ENCODE data around the gene POC1A.

The POC1A gene

DNA sequence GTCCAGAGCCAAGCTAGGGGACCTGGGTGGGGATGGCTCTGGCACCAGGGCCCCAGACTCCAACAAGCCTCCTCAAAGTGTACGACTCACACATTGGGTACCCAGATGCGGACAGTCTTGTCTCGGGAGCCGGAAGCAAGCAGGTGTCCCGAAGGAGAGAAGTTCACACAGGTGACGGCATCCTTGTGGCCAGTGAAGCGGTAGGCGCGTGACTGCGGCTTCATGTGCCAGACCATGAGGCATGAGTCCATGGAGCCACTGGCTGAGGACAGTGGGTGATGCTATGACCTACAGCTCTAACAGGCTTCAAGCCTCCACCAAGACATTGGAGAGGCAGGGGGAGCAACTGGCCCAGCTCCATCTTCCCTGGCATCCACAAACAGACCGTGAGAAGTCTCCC, 4.5 kb downstream of the POC1A start:
- Histone ChIP-seq H3K27me3 (ENCODE audit: control insufficient read depth in 1 of 2, insufficient read depth in 1 of 2, low read length in 2 of 2) (no peaks in the 10 kb centered on the region), H2AK5ac (ENCODE audit: low read length, severe bottlenecking) (no peak overlapping the region), H3K4me3 (ENCODE audit: insufficient read depth in 1 of 2, low read depth in 1 of 2, low read length in 2 of 2) (no peak overlapping the region), H3K4me1 (ENCODE audit: control insufficient read depth, insufficient read depth, low read depth, low read length) (peaks cover 9% of the 10 kb centered on the region), H3K9me3 (ENCODE audit: control insufficient read depth, low read length) (no peaks in the 10 kb centered on the region), H3K79me1 (replicated peaks; ENCODE audit: low read length, poor library complexity, severe bottlenecking) (peaks cover 21% of the 10 kb centered on the region), H3K27ac (ENCODE audit: low read length, poor library complexity, severe bottlenecking) (no peak overlapping the region), H4K8ac (ENCODE audit: low read length) (no peak overlapping the region), H2AFZ (ENCODE audit: low read depth, low read length) (no peak overlapping the region), H2BK5ac (ENCODE audit: low read depth, low read length, poor library complexity, severe bottlenecking) (no peak overlapping the region), H2BK120ac (ENCODE audit: low read depth, low read length) (no peak overlapping the region), H3K4me2 (ENCODE audit: low read length, poor library complexity, severe bottlenecking) (no peak overlapping the region), H3K14ac (ENCODE audit: low read length in 2 of 2) (no peak overlapping the region), H4K91ac (ENCODE audit: low read length) (no peak overlapping the region), H3K4ac (ENCODE audit: low read depth in 1 of 2, low read length in 2 of 2) (no peak overlapping the region), H2BK12ac (ENCODE audit: low read length in 2 of 2) (no peak overlapping the region), H3K36me3 (ENCODE audit: control insufficient read depth in 1 of 2, insufficient read depth in 2 of 2, low read depth in 1 of 2, low read length in 2 of 2) (peaks cover 34 to 38% of the 10 kb centered on the region in 2 experiments), H3K9ac (ENCODE audit: low read length) (no peak overlapping the region), H3K23ac (ENCODE audit: low read length in 2 of 2) (no peak overlapping the region), H2BK15ac (ENCODE audit: low read depth, poor library complexity, severe bottlenecking) (no peak overlapping the region), H3K18ac (ENCODE audit: low read depth in 1 of 2, low read length in 2 of 2) (no peak overlapping the region)
- 97% methylated on average over 11 of the region's 11 CpGs for WGBS
- no peak for DNase-seq

GRCh38 chr3:52149021-52149420, 5.2 kb downstream of the POC1A start:
- H3K9me3 ChIP-seq (ENCODE audit: control insufficient read depth, low read length) = no peaks in the 10 kb centered on the region
- H4K91ac ChIP-seq (ENCODE audit: low read length) = no peak overlapping the region
- no peak overlapping the region for H4K8ac ChIP-seq (ENCODE audit: low read length)
- no peaks in the 10 kb centered on the region for H3K27me3 ChIP-seq (ENCODE audit: control insufficient read depth in 1 of 2, insufficient read depth in 1 of 2, low read length in 2 of 2)
- H3K4me2 ChIP-seq (ENCODE audit: low read length, poor library complexity, severe bottlenecking) = no peak overlapping the region
- H2AK5ac ChIP-seq (ENCODE audit: low read length, severe bottlenecking) = no peak overlapping the region
- H3K14ac ChIP-seq (ENCODE audit: low read length in 2 of 2) = no peak overlapping the region
- WGBS = 95% methylated on average over 8 of the region's 8 CpGs
- H3K23ac ChIP-seq (ENCODE audit: low read length in 2 of 2) = no peak overlapping the region
- no peak overlapping the region for H2BK5ac ChIP-seq (ENCODE audit: low read depth, low read length, poor library complexity, severe bottlenecking)
- H3K27ac ChIP-seq (ENCODE audit: low read length, poor library complexity, severe bottlenecking) = no peak overlapping the region
- H3K4me1 ChIP-seq (ENCODE audit: control insufficient read depth, insufficient read depth, low read depth, low read length) = peaks cover 10% of the 10 kb centered on the region
- no peak overlapping the region for H3K4ac ChIP-seq (ENCODE audit: low read depth in 1 of 2, low read length in 2 of 2)
- H3K18ac ChIP-seq (ENCODE audit: low read depth in 1 of 2, low read length in 2 of 2) = no peak overlapping the region
- no peak for DNase-seq
- H2BK15ac ChIP-seq (ENCODE audit: low read depth, poor library complexity, severe bottlenecking) = no peak overlapping the region
- peaks cover 34 to 41% of the 10 kb centered on the region in 2 experiments for H3K36me3 ChIP-seq (ENCODE audit: control insufficient read depth in 1 of 2, insufficient read depth in 2 of 2, low read depth in 1 of 2, low read length in 2 of 2)
- H2BK120ac ChIP-seq (ENCODE audit: low read depth, low read length) = no peak overlapping the region
- no peak overlapping the region for H3K4me3 ChIP-seq (ENCODE audit: insufficient read depth in 1 of 2, low read depth in 1 of 2, low read length in 2 of 2)
- peaks cover 21% of the 10 kb centered on the region for H3K79me1 ChIP-seq (replicated peaks; ENCODE audit: low read length, poor library complexity, severe bottlenecking)
- H2BK12ac ChIP-seq (ENCODE audit: low read length in 2 of 2) = no peak overlapping the region
- no peak overlapping the region for H3K9ac ChIP-seq (ENCODE audit: low read length)
- no peak overlapping the region for H2AFZ ChIP-seq (ENCODE audit: low read depth, low read length)

- Histone ChIP-seq H3K4ac (ENCODE audit: low read depth in 1 of 2, low read length in 2 of 2) (no peak overlapping the region), H3K14ac (ENCODE audit: low read length in 2 of 2) (no peak overlapping the region), H2AK5ac (ENCODE audit: low read length, severe bottlenecking) (no peak overlapping the region), H3K4me1 (ENCODE audit: control insufficient read depth, insufficient read depth, low read depth, low read length) (peaks cover 3% of the 10 kb centered on the region), H3K27ac (ENCODE audit: low read length, poor library complexity, severe bottlenecking) (no peak overlapping the region), H2AFZ (ENCODE audit: low read depth, low read length) (no peak overlapping the region), H3K27me3 (ENCODE audit: control insufficient read depth in 1 of 2, insufficient read depth in 1 of 2, low read length in 2 of 2) (no peaks in the 10 kb centered on the region), H4K8ac (ENCODE audit: low read length) (no peak overlapping the region), H2BK12ac (ENCODE audit: low read length in 2 of 2) (no peak overlapping the region), H2BK120ac (ENCODE audit: low read depth, low read length) (no peak overlapping the region), H3K9ac (ENCODE audit: low read length) (no peak overlapping the region), H3K4me2 (ENCODE audit: low read length, poor library complexity, severe bottlenecking) (no peak overlapping the region), H3K18ac (ENCODE audit: low read depth in 1 of 2, low read length in 2 of 2) (no peak overlapping the region), H3K4me3 (ENCODE audit: insufficient read depth in 1 of 2, low read depth in 1 of 2, low read length in 2 of 2) (no peak overlapping the region), H3K23ac (ENCODE audit: low read length in 2 of 2) (no peak overlapping the region), H3K36me3 (ENCODE audit: control insufficient read depth in 1 of 2, insufficient read depth in 2 of 2, low read depth in 1 of 2, low read length in 2 of 2) (peaks cover 34 to 45% of the 10 kb centered on the region in 2 experiments), H2BK5ac (ENCODE audit: low read depth, low read length, poor library complexity, severe bottlenecking) (no peak overlapping the region), H4K91ac (ENCODE audit: low read length) (no peak overlapping the region), H3K79me1 (replicated peaks; ENCODE audit: low read length, poor library complexity, severe bottlenecking) (peaks cover 24% of the 10 kb centered on the region), H3K9me3 (ENCODE audit: control insufficient read depth, low read length) (no peaks in the 10 kb centered on the region), H2BK15ac (ENCODE audit: low read depth, poor library complexity, severe bottlenecking) (no peak overlapping the region)
- peak; percentile 62 for DNase-seq
- WGBS = 69% methylated on average over 8 of the region's 8 CpGs
Observed at GRCh38 chr3:52147804-52148203, 6.4 kb downstream of the POC1A start.

DNA sequence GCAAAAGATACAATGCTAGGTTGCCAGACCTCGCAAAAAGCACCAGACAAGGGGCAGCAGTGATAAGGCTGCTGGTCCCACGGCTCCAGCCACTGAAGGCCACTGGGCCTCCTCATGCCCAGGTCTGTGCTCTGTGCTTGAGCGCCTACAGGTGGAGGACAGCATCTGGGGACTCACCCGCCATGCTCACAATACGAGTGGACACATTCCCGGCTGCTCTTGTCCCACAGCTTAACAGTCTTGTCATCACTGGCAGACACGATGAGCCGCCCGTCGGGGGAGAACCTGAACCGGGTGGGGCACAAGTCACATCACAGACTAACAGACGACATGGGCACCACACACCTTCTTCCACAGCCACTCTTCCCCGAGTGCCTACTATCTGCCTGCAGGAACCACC, 7.4 kb downstream of the POC1A start:
- Histone ChIP-seq H3K36me3 (ENCODE audit: control insufficient read depth in 1 of 2, insufficient read depth in 2 of 2, low read depth in 1 of 2, low read length in 2 of 2) (peaks cover 34 to 52% of the 10 kb centered on the region in 2 experiments), H2BK15ac (ENCODE audit: low read depth, poor library complexity, severe bottlenecking) (no peak overlapping the region), H2AFZ (ENCODE audit: low read depth, low read length) (no peak overlapping the region), H3K18ac (ENCODE audit: low read depth in 1 of 2, low read length in 2 of 2) (peak overlapping the region in 1 of 2 experiments; percentile 50), H4K8ac (ENCODE audit: low read length) (no peak overlapping the region), H2BK12ac (ENCODE audit: low read length in 2 of 2) (no peak overlapping the region), H3K4ac (ENCODE audit: low read depth in 1 of 2, low read length in 2 of 2) (no peak overlapping the region), H2BK5ac (ENCODE audit: low read depth, low read length, poor library complexity, severe bottlenecking) (no peak overlapping the region), H2BK120ac (ENCODE audit: low read depth, low read length) (no peak overlapping the region), H3K23ac (ENCODE audit: low read length in 2 of 2) (peak overlapping the region in 1 of 2 experiments; percentile 46), H3K4me2 (ENCODE audit: low read length, poor library complexity, severe bottlenecking) (no peak overlapping the region), H4K91ac (ENCODE audit: low read length) (no peak overlapping the region), H3K4me3 (ENCODE audit: insufficient read depth in 1 of 2, low read depth in 1 of 2, low read length in 2 of 2) (no peak overlapping the region), H3K27me3 (ENCODE audit: control insufficient read depth in 1 of 2, insufficient read depth in 1 of 2, low read length in 2 of 2) (no peaks in the 10 kb centered on the region), H3K79me1 (replicated peaks; ENCODE audit: low read length, poor library complexity, severe bottlenecking) (peaks cover 24% of the 10 kb centered on the region), H3K9ac (ENCODE audit: low read length) (no peak overlapping the region), H3K4me1 (ENCODE audit: control insufficient read depth, insufficient read depth, low read depth, low read length) (peaks cover 3% of the 10 kb centered on the region), H3K9me3 (ENCODE audit: control insufficient read depth, low read length) (no peaks in the 10 kb centered on the region), H2AK5ac (ENCODE audit: low read length, severe bottlenecking) (no peak overlapping the region), H3K14ac (ENCODE audit: low read length in 2 of 2) (no peak overlapping the region), H3K27ac (ENCODE audit: low read length, poor library complexity, severe bottlenecking) (no peak overlapping the region)
- DNase-seq = no peak
- 95% methylated on average over 13 of the region's 13 CpGs for WGBS

All from mesenchymal stem cell (in vitro differentiated cells and primary cell).